GM18505 (cell line): ENCODE data around the gene MTMR4.

Experiments
- ATAC-seq: cut with Tn5 transposase; IDR thresholded peaks from one replicate; pipeline ENCODE4 v1.9.1; 2021; ENCODE audit not compliant: unreplicated experiment
- POLR2A ChIP-seq: IDR thresholded peaks from 4 replicates; pipeline ENCODE4 v1.6.1; 2011; ENCODE audit warnings: borderline replicate concordance; ENCODE audit not compliant: insufficient read depth, insufficient read length; ENCODE audit errors: extremely low read depth

Gene MTMR4

DNA sequence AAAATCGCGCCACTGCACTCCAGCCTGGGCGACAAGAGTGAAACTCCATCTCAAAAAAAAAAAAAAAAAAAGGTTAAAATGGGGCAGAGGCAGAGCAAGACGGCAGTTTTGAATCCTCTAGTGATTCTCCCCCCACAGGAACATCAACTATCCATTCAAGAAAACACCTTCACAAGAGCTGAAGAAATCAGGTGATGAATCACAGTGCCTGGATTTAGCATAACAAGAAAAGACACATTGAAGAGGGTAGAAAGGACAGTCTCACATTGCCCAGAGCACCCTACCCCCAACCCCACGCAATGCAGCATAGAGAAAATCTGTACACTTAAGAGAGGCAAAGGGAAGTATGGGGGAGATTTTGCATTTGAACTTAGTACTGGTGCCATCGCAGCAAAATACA, 68.4 kb downstream of the MTMR4 start:
- TF ChIP-seq POLR2A, result no peak
- no peak for ATAC-seq
